ENCODE results near the gene SCAPER.
"Not testable (repeated sequence)": the region's sequence is repeated elsewhere in the genome, so short reads cannot be mapped to it uniquely, and the experiment has no call there.

Gene SCAPER

GRCh38 chr15:76763554-76763953, 141.6 kb downstream of the SCAPER start:
- no peak for DNase-seq

GRCh38 chr15:76756381-76756780, 148.8 kb downstream of the SCAPER start:
- no peak for DNase-seq

- no peak for DNase-seq
Observed at GRCh38 chr15:76753771-76754170, 151.4 kb downstream of the SCAPER start.

GRCh38 chr15:76753131-76753530, 152.0 kb downstream of the SCAPER start:
- no peak for DNase-seq

- no peak for DNase-seq
Observed at GRCh38 chr15:76752549-76752948, 152.6 kb downstream of the SCAPER start.

GRCh38 chr15:76737573-76737972, 167.6 kb downstream of the SCAPER start:
- DNase-seq: no peak

- DNase-seq: not testable (repeated sequence)
Observed at GRCh38 chr15:76732321-76732720, 172.8 kb downstream of the SCAPER start.

GRCh38 chr15:76730262-76730661, 174.9 kb downstream of the SCAPER start:
- no peak for DNase-seq

GRCh38 chr15:76718863-76719262, 186.3 kb downstream of the SCAPER start:
- no peak for DNase-seq

GRCh38 chr15:76714950-76715349, 190.2 kb downstream of the SCAPER start:
- DNase-seq: no peak

GRCh38 chr15:76711351-76711827, 193.8 kb downstream of the SCAPER start:
- no peak for DNase-seq

- not testable (repeated sequence) for DNase-seq
Observed at GRCh38 chr15:76704032-76704431, 201.1 kb downstream of the SCAPER start.

GRCh38 chr15:76696840-76697239, 208.3 kb downstream of the SCAPER start:
- DNase-seq: no peak

GRCh38 chr15:76692546-76692945, 212.6 kb downstream of the SCAPER start:
- DNase-seq: not testable (repeated sequence)

GRCh38 chr15:76687592-76687991, 217.5 kb downstream of the SCAPER start:
- DNase-seq: not testable (repeated sequence)

- DNase-seq: no peak
Observed at GRCh38 chr15:76684002-76684401, 221.1 kb downstream of the SCAPER start.

- DNase-seq: no peak
Observed at GRCh38 chr15:76682833-76683232, 222.3 kb downstream of the SCAPER start.

GRCh38 chr15:76682259-76682658, 222.9 kb downstream of the SCAPER start:
- no peak for DNase-seq

GRCh38 chr15:76678766-76679165, 226.4 kb downstream of the SCAPER start:
- no peak for DNase-seq

GRCh38 chr15:76674883-76675282, 230.3 kb downstream of the SCAPER start:
- no peak for DNase-seq

- no peak for DNase-seq
Observed at GRCh38 chr15:76669521-76670207, 235.5 kb downstream of the SCAPER start.

- no peak for DNase-seq
Observed at GRCh38 chr15:76668900-76669299, 236.2 kb downstream of the SCAPER start.

GRCh38 chr15:76667943-76668715, 237.0 kb downstream of the SCAPER start:
- no peak for DNase-seq

- no peak for DNase-seq
Observed at GRCh38 chr15:76664895-76665294, 240.2 kb downstream of the SCAPER start.
